HepG2 (cell line): ENCODE measurements around the gene GNA12. TPM values are rescaled to one million over a fixed set of nuclear protein-coding genes. Genes with fewer than 3 reads are reported as not detected.

ENCODE experiments used
- ATAC-seq: fragments of 200-7000 bp; cut with Tn5 transposase; 3 replicates; pipeline ENCODE4 v1.9.1; 2020; ENCODE audit warnings: mild to moderate bottlenecking, moderate library complexity
- BruUV-seq: library from RNA; stranded (reverse); fragments of 400-500 nt; replicated peaks from 2 replicates; lab custom pipeline; 2021; lab: Mats Ljungman, UMichigan
- CTCF ChIA-PET: fragments of 300-600 bp; formaldehyde crosslinking; extraction: SDS; loops from one replicate; lab custom pipeline; 2021; ENCODE audit warnings: low total read pairs, inconsistent platforms, low intra/inter-chr PET ratio; lab: Yijun Ruan, JAX
- POLR2A ChIA-PET: fragments of 350-600 bp; sonication (Branson Sonifier 250); formaldehyde crosslinking; loops from one replicate; lab custom pipeline; 2020; ENCODE audit warnings: antibody characterized with exemption, inconsistent platforms; lab: Yijun Ruan, JAX
- DNase-seq: peaks from one replicate; pipeline ENCODE4 v3.0.0-alpha.2; 2015; ENCODE audit warnings: low spot score
- FAIRE-seq: peaks from 3 replicates; lab custom pipeline; 2011; peaks lifted over from hg19 to GRCh38; lab: Jason Lieb, UNC
- H2AFZ ChIP-seq: one replicate; pipeline ENCODE4 v1.6.1; 2011; ENCODE audit warnings: low read length, inconsistent platforms
- H3K27ac ChIP-seq: fragments of 300-600 bp; 3 replicates; pipeline ENCODE4 v1.8.0; 2011; ENCODE audit warnings: mixed run types, mild to moderate bottlenecking, mixed read lengths, low read length, inconsistent platforms; ENCODE audit not compliant: insufficient read depth; ENCODE audit errors: extremely low read length
- H3K27me3 ChIP-seq, 2 experiments: fragments of 200-600 bp in 1 of 2; 2 replicates in 1 of 2; 3 replicates in 1 of 2; pipeline versions ENCODE4 v1.6.0 to v1.8.0; 2011; ENCODE audit warnings: low read length in 2 of 2, mild to moderate bottlenecking in 2 of 2, moderate library complexity in 2 of 2, inconsistent platforms in 1 of 2; ENCODE audit not compliant: insufficient read depth in 2 of 2, control insufficient read depth in 1 of 2
- H3K36me3 ChIP-seq, 2 experiments: fragments of 200-600 bp in 1 of 2; replicated peaks in 1 of 2; 2 replicates in 1 of 2; 3 replicates in 1 of 2; pipeline versions ENCODE4 v1.5.1 to v1.8.0; 2011; ENCODE audit warnings: low read length in 2 of 2, inconsistent platforms in 1 of 2; ENCODE audit not compliant: insufficient read depth in 2 of 2, control insufficient read depth in 1 of 2
- H3K4me1 ChIP-seq: 2 replicates; pipeline ENCODE4 v1.5.1; 2012; ENCODE audit warnings: low read length, inconsistent platforms; ENCODE audit not compliant: insufficient read depth
- H3K4me2 ChIP-seq: 2 replicates; pipeline ENCODE4 v1.6.0; 2011; ENCODE audit warnings: low read depth, low read length, inconsistent platforms
- H3K4me3 ChIP-seq, 3 experiments: fragments of 200-600 bp in 1 of 3; sonication (generic), shearing (Covaris generic) in 1 of 3; replicated peaks in 1 of 3; 2 replicates each; pipeline ENCODE4 v1.5.1; 2011 to 2016; ENCODE audit warnings: low read length in 3 of 3, inconsistent platforms in 2 of 3, low read depth in 2 of 3, mild to moderate bottlenecking in 2 of 3, control low read depth in 1 of 3, mixed read lengths in 1 of 3; ENCODE audit not compliant: insufficient read depth in 1 of 3
- H3K79me2 ChIP-seq: one replicate; pipeline ENCODE4 v1.6.1; 2011; ENCODE audit warnings: low read length, inconsistent platforms; ENCODE audit not compliant: insufficient read depth
- H3K9ac ChIP-seq: 2 replicates; pipeline ENCODE4 v1.6.0; 2011; ENCODE audit warnings: mild to moderate bottlenecking, low read depth, low read length, inconsistent platforms; ENCODE audit not compliant: insufficient read depth
- H3K9me3 ChIP-seq: 2 replicates; pipeline ENCODE4 v1.5.1; 2012; ENCODE audit warnings: mild to moderate bottlenecking, low read length
- H4K20me1 ChIP-seq: 2 replicates; pipeline ENCODE4 v1.6.0; 2011; ENCODE audit warnings: inconsistent platforms, mild to moderate bottlenecking, low read length, moderate library complexity; ENCODE audit not compliant: insufficient read depth
- ARNT ChIP-seq: fragments of 450-650 bp; IDR thresholded peaks from 2 replicates; pipeline ENCODE4 v1.6.1; 2017
- CCAR2 ChIP-seq: fragments of 200-400 bp; formaldehyde crosslinking; optimal IDR thresholded peaks from 2 replicates; pipeline ENCODE3; 2018; ENCODE audit warnings: low read depth, mild to moderate bottlenecking, low read length, moderate library complexity
- ELF4 ChIP-seq: sonication (generic); formaldehyde crosslinking; IDR thresholded peaks from 2 replicates; pipeline ENCODE4 v1.5.0; 2020; ENCODE audit warnings: missing genetic modification reagents, mild to moderate bottlenecking, moderate library complexity, borderline replicate concordance
- FOXK1 ChIP-seq: sonication (generic); formaldehyde crosslinking; IDR thresholded peaks from 2 replicates; pipeline ENCODE4 v1.4.0; 2020; ENCODE audit warnings: low read depth, missing genetic modification reagents, borderline replicate concordance
- MEIS2 ChIP-seq: sonication (generic); formaldehyde crosslinking; IDR thresholded peaks from 2 replicates; pipeline ENCODE4 v1.9.0; 2021; ENCODE audit warnings: mild to moderate bottlenecking, missing genetic modification reagents
- PCBP2 ChIP-seq: fragments of 200-400 bp; formaldehyde crosslinking; optimal IDR thresholded peaks from 2 replicates; pipeline ENCODE3; 2018; ENCODE audit warnings: low read length, low read depth; ENCODE audit not compliant: poor library complexity, severe bottlenecking
- PHF8 ChIP-seq: sonication (generic); formaldehyde crosslinking; IDR thresholded peaks from 2 replicates; pipeline ENCODE4 v1.5.0; 2020; ENCODE audit warnings: missing genetic modification reagents
- SOX5 ChIP-seq: IDR thresholded peaks from 2 replicates; pipeline ENCODE4 v1.6.1; 2016; ENCODE audit warnings: borderline replicate concordance
- ZMYM3 ChIP-seq: sonication (generic); formaldehyde crosslinking; IDR thresholded peaks from 2 replicates; pipeline ENCODE4 v1.5.1; 2020; ENCODE audit warnings: mild to moderate bottlenecking, missing genetic modification reagents
- ZNF180 ChIP-seq: sonication (generic); formaldehyde crosslinking; IDR thresholded peaks from 2 replicates; pipeline ENCODE4 v1.4.0; 2020; ENCODE audit warnings: low read depth, missing genetic modification reagents, borderline replicate concordance
- ZNF3 ChIP-seq: IDR thresholded peaks from 2 replicates; pipeline ENCODE4 v1.7.0; 2017; ENCODE audit warnings: inconsistent platforms
- ZNF335 ChIP-seq: sonication (generic); formaldehyde crosslinking; IDR thresholded peaks from 2 replicates; pipeline ENCODE4 v1.4.0; 2020; ENCODE audit warnings: missing genetic modification reagents
- WGBS: methylation state at CpG from one replicate; pipeline ENCODE4 v1.1.6; 2017; ENCODE audit warnings: low lambda C conversion rate; 5-methylcytosine and 5-hydroxymethylcytosine counted together
- in situ Hi-C: cut with HindIII; loops from 2 replicates; pipeline ENCODE4 v1.10.0; 2017; ENCODE audit warnings: low pct_unique_long_range_greater_than_20kb; ENCODE audit not compliant: extremely low pct_ligation_motif_present
- intact Hi-C: fragments of 100-400 bp; cut with micrococcal nuclease; formaldehyde crosslinking; loops from one replicate; pipeline ENCODE4 v1.10.0; 2022; ENCODE audit not compliant: unreplicated experiment
- polyA plus RNA-seq, 8 experiments: library from polyadenylated mRNA; depleted of rRNA in 3 of 8; stranded (reverse) in 7 of 8; unstranded in 1 of 8; fragments of >200 nt; fragmentation: Illumina TruSeq in 4 of 8; extraction: Trizol in 4 of 8; gene quantifications; 2 replicates each; pipeline versions ENCODE4 v1.2.1 to v1.2.3, GENCODE V29; 2011 to 2016; ENCODE audit warnings: low read depth in 4 of 8, missing spikeins in 1 of 8, mixed read lengths in 1 of 8; ENCODE audit not compliant: insufficient read depth in 1 of 8
- total RNA-seq, 5 experiments: library from RNA; depleted of rRNA; stranded (reverse); fragments of >200 nt; fragmentation: Illumina TruSeq; extraction: Trizol; gene quantifications; 2 replicates each; pipeline ENCODE4 v1.2.3, GENCODE V29; 2016; ENCODE audit warnings: low read depth in 1 of 5
- TF ChIP-seq, protein P1 (sequence below): sonication (generic); formaldehyde crosslinking; IDR thresholded peaks from 2 replicates; pipeline ENCODE4 v1.4.0; 2020; ENCODE audit warnings: mild to moderate bottlenecking, missing genetic modification reagents, borderline replicate concordance
- TF ChIP-seq, protein P2 (sequence below): sonication (generic); formaldehyde crosslinking; IDR thresholded peaks from 2 replicates; pipeline ENCODE4 v1.4.0; 2020; ENCODE audit warnings: mild to moderate bottlenecking, missing genetic modification reagents
- TF ChIP-seq, protein P3 (sequence below): sonication (generic); formaldehyde crosslinking; IDR thresholded peaks from 2 replicates; pipeline ENCODE4 v1.4.0; 2020; ENCODE audit warnings: missing genetic modification reagents

GNA12 gene
- total and polyA plus RNA-seq, 2 of the 13 experiments (the other 11 are each of a cell fraction or from before 2014, with no cell fraction given) = 16.2 to 50.9 TPM

DNA sequence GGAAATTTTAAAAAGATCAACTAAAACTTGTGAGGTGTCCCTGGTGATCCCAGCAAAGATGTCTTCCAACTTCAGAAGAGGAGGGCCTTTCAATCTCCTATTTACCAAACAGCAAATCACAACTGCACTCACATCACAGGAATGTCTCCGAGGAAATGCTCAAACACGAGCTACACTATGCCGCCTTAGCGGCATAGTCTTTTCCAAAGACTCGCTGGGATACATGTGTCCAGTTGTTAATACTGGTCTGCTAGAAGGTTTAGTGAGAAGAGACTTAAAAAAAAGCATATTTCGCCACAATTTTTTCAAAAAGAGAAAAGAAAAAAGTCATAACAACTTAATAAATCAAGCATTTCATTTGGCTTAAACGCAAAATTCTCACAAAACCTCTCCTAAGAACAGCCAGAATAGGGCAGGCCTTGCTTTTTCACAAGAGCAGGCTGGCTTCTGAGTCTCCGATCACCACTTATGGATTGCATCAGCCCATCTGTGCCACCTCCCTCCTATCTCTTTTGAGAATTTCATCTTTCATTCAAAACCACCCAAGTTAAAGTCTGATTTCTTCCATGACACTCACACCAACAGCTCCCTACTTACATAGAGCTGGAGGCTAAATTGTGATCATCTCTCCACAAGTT, 66.1 kb downstream of the GNA12 start:
- ATAC-seq = no peak
- intact Hi-C loops (no loop called here), in situ Hi-C loops (no loop called here)
- H3K36me3 ChIP-seq = peaks cover 3 to 20% of the 10 kb centered on the region in 2 experiments; a peak in 4 of 5 replicates
- H3K4me2 ChIP-seq = no peak overlapping the region
- no peaks in the 10 kb centered on the region for H3K4me1 ChIP-seq
- no peaks in the 10 kb centered on the region for H4K20me1 ChIP-seq
- H2AFZ ChIP-seq = no peak overlapping the region
- FAIRE-seq = no peak
- BruUV-seq = no TSS peak
- TF ChIP-seq ZNF180 (CRISPR knock-in tag) (no peak), PHF8 (no peak), ZMYM3 (CRISPR knock-in tag) (no peak), ELF4 (no peak), SOX5 (CRISPR knock-in tag) (no peak), PCBP2 (no peak), CCAR2 (no peak), MEIS2 (CRISPR knock-in tag) (no peak), FOXK1 (CRISPR knock-in tag) (no peak), ARNT (no peak), ZNF3 (no peak), ZNF335 (CRISPR knock-in tag) (no peak)
- TF ChIP-seq, protein P1, sequence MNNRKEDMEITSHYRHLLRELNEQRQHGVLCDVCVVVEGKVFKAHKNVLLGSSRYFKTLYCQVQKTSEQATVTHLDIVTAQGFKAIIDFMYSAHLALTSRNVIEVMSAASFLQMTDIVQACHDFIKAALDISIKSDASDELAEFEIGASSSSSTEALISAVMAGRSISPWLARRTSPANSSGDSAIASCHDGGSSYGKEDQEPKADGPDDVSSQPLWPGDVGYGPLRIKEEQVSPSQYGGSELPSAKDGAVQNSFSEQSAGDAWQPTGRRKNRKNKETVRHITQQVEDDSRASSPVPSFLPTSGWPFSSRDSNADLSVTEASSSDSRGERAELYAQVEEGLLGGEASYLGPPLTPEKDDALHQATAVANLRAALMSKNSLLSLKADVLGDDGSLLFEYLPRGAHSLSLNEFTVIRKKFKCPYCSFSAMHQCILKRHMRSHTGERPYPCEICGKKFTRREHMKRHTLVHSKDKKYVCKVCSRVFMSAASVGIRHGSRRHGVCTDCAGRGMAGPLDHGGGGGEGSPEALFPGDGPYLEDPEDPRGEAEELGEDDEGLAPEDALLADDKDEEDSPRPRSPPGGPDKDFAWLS (CRISPR knock-in tag) = no peak
- TF ChIP-seq, protein P2, sequence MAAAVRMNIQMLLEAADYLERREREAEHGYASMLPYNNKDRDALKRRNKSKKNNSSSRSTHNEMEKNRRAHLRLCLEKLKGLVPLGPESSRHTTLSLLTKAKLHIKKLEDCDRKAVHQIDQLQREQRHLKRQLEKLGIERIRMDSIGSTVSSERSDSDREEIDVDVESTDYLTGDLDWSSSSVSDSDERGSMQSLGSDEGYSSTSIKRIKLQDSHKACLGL = no peak
- TF ChIP-seq, protein P3, sequence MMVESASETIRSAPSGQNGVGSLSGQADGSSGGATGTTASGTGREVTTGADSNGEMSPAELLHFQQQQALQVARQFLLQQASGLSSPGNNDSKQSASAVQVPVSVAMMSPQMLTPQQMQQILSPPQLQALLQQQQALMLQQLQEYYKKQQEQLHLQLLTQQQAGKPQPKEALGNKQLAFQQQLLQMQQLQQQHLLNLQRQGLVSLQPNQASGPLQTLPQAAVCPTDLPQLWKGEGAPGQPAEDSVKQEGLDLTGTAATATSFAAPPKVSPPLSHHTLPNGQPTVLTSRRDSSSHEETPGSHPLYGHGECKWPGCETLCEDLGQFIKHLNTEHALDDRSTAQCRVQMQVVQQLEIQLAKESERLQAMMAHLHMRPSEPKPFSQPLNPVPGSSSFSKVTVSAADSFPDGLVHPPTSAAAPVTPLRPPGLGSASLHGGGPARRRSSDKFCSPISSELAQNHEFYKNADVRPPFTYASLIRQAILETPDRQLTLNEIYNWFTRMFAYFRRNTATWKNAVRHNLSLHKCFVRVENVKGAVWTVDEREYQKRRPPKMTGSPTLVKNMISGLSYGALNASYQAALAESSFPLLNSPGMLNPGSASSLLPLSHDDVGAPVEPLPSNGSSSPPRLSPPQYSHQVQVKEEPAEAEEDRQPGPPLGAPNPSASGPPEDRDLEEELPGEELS (CRISPR knock-in tag) = no peak
- H3K9me3 ChIP-seq = no peaks in the 10 kb centered on the region
- H3K79me2 ChIP-seq = no peaks in the 10 kb centered on the region
- no peak overlapping the region for H3K4me3 ChIP-seq
- no peak overlapping the region for H3K9ac ChIP-seq
- CTCF ChIA-PET = no interaction called here
- POLR2A ChIA-PET = no interaction called here
- 96% methylated on average over 8 of the region's 8 CpGs for WGBS
- no peaks in the 10 kb centered on the region for H3K27me3 ChIP-seq
- DNase-seq = no peak
- H3K27ac ChIP-seq = no peak overlapping the region
